BE2C (cell line): Measurements from ENCODE around the gene C22orf15.

Source experiments
- DNase-seq: peaks from one replicate; pipeline ENCODE4 v3.0.0-alpha.2; 2020
- H3K27me3 ChIP-seq: fragments of 250-450 bp; sonication (Bioruptor Pico); 2 replicates; pipeline ENCODE4 v1.5.1; 2020; ENCODE audit warnings: mild to moderate bottlenecking
- H3K36me3 ChIP-seq: fragments of 250-450 bp; sonication (Bioruptor Pico); 2 replicates; pipeline ENCODE4 v1.5.1; 2020; ENCODE audit warnings: mild to moderate bottlenecking
- H3K4me1 ChIP-seq: fragments of 250-450 bp; sonication (Bioruptor Pico); 2 replicates; pipeline ENCODE4 v1.5.1; 2020
- H3K4me3 ChIP-seq: 2 replicates; pipeline ENCODE4 v1.5.1; 2011; ENCODE audit warnings: low read depth, low read length
- H3K9me3 ChIP-seq: fragments of 250-450 bp; sonication (Bioruptor Pico); 2 replicates; pipeline ENCODE4 v1.5.1; 2020
- TF ChIP-seq, protein P1 (sequence below): IDR thresholded peaks from 2 replicates; pipeline ENCODE4 v1.5.1; 2012; ENCODE audit warnings: mild to moderate bottlenecking, low read depth, low read length

The C22orf15 gene

DNA sequence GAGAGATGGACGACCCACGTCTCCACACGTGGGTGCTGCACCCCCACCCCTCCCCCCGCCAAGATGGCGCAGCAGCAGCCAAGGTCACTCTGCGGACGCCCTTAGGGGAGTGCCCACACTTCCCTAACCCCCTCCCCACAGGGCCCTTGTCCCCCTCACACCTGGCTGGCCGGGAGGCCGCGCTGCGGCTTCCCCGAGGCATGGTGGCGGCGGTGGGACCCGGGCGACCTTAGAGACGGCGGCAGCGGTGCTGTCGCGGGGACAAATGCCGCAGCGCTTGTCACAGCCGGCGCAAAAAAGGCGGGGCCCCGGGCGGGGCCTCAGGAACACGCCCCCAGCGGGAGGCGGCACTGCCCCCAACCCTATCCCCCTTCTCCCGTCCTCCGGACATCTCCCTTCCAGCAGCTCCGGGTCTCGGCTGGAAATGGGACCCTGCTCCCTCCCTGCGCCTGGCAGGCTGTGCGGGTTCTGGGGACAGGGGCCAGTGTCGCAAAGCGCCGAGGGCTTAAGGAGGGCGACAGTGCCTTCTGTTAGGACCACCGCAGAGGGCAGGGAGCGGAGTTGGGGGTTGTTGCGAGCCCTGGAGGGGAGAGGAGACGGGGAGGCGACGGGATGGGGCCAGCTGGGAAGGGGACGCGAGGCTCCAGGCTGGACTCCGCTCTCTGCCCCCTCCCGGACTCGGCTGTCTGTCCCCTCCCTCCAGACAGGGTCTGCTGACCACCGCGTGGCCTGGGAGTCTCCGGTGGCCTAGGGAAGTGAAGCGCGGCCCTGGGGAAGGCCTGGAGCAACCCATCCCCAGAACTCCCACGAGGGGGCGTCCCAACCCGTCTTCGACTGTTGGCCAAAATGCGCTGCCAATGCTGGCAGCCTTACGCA is 5.1 kb downstream of the C22orf15 start, which contains the start of gene CHCHD10:
TSS of gene CHCHD10 (minus strand) at position 300 of the 876 bp plus-strand sequence. CDS start at position 202, 98 bp downstream.
- peaks cover 30% of the 10 kb centered on the region for H3K36me3 ChIP-seq
- peaks cover 17% of the 10 kb centered on the region for H3K4me1 ChIP-seq
- H3K4me3 ChIP-seq, result peak within 1 kb of the TSS; percentile 94
- DNase-seq, result peak; percentile 94
- no peaks in the 10 kb centered on the region for H3K9me3 ChIP-seq
- H3K27me3 ChIP-seq, result no peaks in the 10 kb centered on the region
- TF ChIP-seq, protein P1, sequence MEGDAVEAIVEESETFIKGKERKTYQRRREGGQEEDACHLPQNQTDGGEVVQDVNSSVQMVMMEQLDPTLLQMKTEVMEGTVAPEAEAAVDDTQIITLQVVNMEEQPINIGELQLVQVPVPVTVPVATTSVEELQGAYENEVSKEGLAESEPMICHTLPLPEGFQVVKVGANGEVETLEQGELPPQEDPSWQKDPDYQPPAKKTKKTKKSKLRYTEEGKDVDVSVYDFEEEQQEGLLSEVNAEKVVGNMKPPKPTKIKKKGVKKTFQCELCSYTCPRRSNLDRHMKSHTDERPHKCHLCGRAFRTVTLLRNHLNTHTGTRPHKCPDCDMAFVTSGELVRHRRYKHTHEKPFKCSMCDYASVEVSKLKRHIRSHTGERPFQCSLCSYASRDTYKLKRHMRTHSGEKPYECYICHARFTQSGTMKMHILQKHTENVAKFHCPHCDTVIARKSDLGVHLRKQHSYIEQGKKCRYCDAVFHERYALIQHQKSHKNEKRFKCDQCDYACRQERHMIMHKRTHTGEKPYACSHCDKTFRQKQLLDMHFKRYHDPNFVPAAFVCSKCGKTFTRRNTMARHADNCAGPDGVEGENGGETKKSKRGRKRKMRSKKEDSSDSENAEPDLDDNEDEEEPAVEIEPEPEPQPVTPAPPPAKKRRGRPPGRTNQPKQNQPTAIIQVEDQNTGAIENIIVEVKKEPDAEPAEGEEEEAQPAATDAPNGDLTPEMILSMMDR, result peak; percentile 84

DNA sequence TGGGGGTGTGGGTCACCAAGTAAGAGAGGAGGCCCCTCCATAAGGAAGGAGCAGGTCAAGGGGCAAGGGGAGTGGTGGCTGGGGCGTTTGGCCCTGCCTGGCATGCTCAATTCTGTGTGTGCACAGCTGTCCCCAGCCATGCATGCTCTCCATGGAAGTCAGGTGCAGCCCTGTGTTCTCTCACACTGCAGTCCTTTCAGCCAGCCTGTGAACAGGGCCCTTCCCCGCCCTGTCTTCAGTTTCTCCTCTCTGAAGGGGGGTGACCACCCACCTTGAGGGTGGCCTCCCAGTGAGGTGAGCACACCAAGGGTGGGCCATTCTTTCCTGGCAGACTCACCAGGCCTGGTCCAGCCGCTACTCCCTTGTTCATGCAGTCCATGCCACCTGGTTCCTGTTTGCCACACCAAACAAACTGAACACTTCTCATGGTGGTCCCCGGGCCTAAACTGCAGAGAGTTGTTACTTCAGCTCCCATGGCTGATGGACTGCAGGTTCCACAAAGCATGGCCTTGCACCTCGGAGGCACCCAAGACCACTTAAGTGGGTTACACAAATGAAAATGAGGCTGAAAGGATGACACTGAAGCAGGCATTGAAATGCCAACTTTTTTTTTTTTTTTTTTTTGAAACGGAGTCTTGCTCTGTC is 6.7 kb downstream of the C22orf15 start:
- Histone ChIP-seq H3K4me1 (peaks cover 7% of the 10 kb centered on the region), H3K36me3 (peaks cover 20% of the 10 kb centered on the region), H3K27me3 (no peaks in the 10 kb centered on the region), H3K9me3 (no peaks in the 10 kb centered on the region), H3K4me3 (no peak overlapping the region)
- no peak for DNase-seq
- TF ChIP-seq, protein P1, result no peak

DNA sequence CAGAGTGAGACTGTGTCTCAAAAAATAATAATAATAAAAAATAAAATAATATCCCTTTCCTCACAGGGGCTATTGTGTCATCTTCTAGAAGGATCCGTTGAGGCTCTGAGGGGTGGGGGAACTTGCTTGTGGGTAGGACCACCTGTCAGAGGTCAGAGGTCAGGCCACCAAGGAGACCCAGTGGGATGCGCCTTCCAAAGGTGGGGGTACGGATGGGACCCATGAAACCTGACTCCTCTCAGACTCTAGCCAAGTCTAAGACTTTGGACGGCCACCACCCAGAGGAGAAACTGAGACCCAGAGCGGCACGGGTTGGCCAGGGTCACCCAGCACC is 9.5 kb downstream of the C22orf15 start:
- no peaks in the 10 kb centered on the region; the same call in 1 of the 2 replicates for H3K4me1 ChIP-seq
- peak overlapping the region; percentile 44 for H3K4me3 ChIP-seq
- H3K9me3 ChIP-seq, result no peaks in the 10 kb centered on the region
- H3K36me3 ChIP-seq, result no peaks in the 10 kb centered on the region
- no peaks in the 10 kb centered on the region for H3K27me3 ChIP-seq
- TF ChIP-seq, protein P1, result no peak
- DNase-seq, result no peak

DNA sequence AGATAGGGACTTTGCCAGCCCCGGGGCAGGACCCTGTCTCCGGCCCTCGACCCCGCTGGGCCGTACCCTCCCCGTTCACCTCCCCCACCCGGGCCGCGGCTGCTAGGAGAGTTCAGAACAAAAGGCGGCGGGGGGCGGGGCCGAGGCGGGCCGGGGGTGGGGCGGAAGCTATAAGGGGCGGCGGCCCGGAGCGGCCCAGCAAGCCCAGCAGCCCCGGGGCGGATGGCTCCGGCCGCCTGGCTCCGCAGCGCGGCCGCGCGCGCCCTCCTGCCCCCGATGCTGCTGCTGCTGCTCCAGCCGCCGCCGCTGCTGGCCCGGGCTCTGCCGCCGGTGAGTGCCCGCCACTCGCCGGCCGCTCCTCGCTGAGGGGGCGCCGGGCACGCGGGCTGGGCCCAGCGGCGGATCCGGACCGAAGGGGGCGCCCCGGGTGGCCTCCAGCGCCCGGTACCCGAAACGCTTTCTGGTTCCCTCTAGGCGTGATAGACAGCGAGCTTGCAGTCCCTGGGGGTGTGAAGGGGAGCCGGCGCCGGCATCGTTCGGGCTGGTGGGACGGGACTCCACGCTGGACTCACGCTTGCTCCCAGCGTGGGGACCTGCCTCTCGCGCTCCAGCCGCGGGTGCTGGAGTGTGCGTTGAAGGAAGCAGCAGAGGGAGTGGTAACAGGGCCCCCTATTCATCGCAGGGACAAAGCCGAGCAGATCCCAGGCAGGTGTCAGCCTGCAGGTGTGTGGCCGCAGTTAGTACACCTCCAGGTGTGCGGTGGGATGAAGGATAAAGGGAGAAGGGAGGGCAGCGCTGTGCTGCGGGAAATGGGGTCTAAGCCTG is 10.1 kb downstream of the C22orf15 start, which contains the start of gene MMP11:
TSS of gene MMP11 (plus strand) at position 201 of the 825 bp plus-strand sequence. CDS start at position 223, 22 bp downstream.
- Histone ChIP-seq H3K9me3 (no peaks in the 10 kb centered on the region), H3K27me3 (no peaks in the 10 kb centered on the region), H3K4me1 (no peaks in the 10 kb centered on the region; the same call in 1 of the 2 replicates), H3K4me3 (peak within 1 kb of the TSS; percentile 51), H3K36me3 (no peaks in the 10 kb centered on the region)
- TF ChIP-seq, protein P1, result 0 out of 2 replicates have a peak, but pooled peaks have one; percentile 3
- DNase-seq, result peak; percentile 79

DNA sequence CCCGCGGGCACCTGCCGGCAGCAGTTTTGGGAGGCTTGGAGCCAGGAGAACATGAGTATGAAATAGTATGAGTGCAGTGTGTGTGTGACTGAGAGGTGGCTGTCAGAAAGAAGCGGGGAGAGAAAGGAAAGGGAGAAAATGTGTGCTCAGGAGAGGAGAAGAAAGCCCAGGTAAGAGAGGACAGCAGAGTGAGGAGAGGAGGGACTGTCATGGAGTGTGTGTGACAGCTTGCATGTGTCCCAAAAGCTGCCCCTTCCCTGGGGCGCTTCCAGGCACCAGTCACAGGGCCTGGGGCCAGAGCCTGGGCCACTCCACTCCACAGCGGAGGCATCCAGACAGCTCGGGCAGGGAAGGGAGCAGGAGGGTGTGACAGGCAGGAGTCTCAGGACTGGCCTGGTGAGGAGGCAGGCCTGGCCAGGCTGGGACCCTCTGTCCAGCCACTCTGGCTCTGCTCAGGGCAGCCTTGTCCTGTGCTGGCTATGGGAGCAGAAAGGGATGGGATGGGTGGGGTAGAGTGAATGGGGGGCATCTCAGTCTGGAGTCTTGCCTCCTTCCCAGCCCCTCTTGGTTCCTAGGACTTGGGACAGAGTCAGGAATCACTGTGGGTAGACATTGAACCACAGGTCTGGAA is 10.8 kb downstream of the C22orf15 start:
- TF ChIP-seq, protein P1, result no peak
- no peaks in the 10 kb centered on the region; the same call in 1 of the 2 replicates for H3K4me1 ChIP-seq
- no peaks in the 10 kb centered on the region for H3K27me3 ChIP-seq
- no peaks in the 10 kb centered on the region for H3K36me3 ChIP-seq
- DNase-seq, result no peak
- H3K4me3 ChIP-seq, result peak overlapping the region; percentile 51
- H3K9me3 ChIP-seq, result no peaks in the 10 kb centered on the region
